Measurements from ENCODE around the gene GPR156.

GRCh38 chr3:120119846-120120510 is 165.0 kb downstream of the GPR156 start:
- no peak for TF ChIP-seq POLR2AphosphoS5 (IDR thresholded peaks at IDR 0.05)
- TF ChIP-seq CTCF (IDR thresholded peaks at IDR 0.05; ENCODE audit: poor library complexity, severe bottlenecking): no peak
- no peak for TF ChIP-seq TAF1 (IDR thresholded peaks at IDR 0.05; ENCODE audit: low read depth)
- TF ChIP-seq MXI1 (conservative IDR thresholded peaks at IDR 0.05; ENCODE audit: poor library complexity, severe bottlenecking): no peak
- no peak for TF ChIP-seq EP300 (conservative IDR thresholded peaks at IDR 0.05; ENCODE audit: poor library complexity, severe bottlenecking)
- no peak for TF ChIP-seq EZH2 (IDR thresholded peaks at IDR 0.05; ENCODE audit: borderline replicate concordance, insufficient read depth, low read length, poor library complexity, severe bottlenecking)
- TF ChIP-seq REST (IDR thresholded peaks at IDR 0.05; ENCODE audit: borderline replicate concordance): no peak
- TF ChIP-seq RAD21 (conservative IDR thresholded peaks at IDR 0.05): no peak
